Neural progenitor cell (in vitro differentiated cells): ENCODE measurements around the gene BACE2.

Experiments
- EZH2 ChIP-seq: fragments of 200-600 bp; sonication (generic); IDR thresholded peaks from 2 replicates; pipeline ENCODE4 v1.6.1; 2017; ENCODE audit warnings: antibody characterized with exemption, mild to moderate bottlenecking, moderate library complexity
- EZH2phosphoT487 ChIP-seq: fragments of 200-600 bp; sonication (generic); IDR thresholded peaks from 2 replicates; pipeline ENCODE4 v1.6.1; 2017; ENCODE audit warnings: antibody characterized with exemption
- TF ChIP-seq, protein P1 (sequence below): fragments of 200-600 bp; sonication (generic); IDR thresholded peaks from 2 replicates; pipeline ENCODE4 v1.5.1; 2017; ENCODE audit warnings: antibody characterized with exemption, mild to moderate bottlenecking

DNA sequence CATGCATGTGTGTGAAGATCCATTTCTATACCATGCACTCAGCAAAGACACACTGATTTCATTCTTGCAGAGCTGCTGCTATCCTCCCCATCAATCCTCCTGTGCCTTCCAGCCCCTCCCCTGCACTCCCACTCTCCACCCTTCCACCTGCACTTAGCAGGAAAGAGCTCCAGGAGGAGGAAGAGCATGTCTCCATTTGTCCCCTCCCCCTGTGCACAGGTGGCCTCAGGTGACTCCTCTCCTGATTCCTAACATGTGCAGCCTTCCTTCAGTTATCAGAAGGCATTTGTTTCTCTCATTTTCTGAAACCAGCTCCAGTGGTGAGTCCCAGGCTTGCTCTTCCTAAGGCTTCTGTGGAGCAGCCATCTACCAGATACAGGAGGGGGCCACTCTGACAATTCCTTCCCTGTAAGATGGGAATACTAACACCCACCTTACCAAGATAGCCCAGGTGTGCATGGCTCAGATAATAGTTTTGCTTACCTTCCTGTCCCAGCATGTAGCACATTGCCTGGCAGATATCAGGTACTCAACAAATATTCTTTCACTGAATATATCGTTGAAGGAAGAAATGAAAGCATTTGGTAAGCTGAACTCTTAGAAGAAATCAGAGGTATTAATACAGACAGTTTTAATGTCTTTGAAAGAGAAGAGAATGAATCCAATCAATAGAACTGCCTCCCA lies 126.7 kb downstream of the BACE2 start:
- no peak for TF ChIP-seq EZH2phosphoT487
- TF ChIP-seq, protein P1, sequence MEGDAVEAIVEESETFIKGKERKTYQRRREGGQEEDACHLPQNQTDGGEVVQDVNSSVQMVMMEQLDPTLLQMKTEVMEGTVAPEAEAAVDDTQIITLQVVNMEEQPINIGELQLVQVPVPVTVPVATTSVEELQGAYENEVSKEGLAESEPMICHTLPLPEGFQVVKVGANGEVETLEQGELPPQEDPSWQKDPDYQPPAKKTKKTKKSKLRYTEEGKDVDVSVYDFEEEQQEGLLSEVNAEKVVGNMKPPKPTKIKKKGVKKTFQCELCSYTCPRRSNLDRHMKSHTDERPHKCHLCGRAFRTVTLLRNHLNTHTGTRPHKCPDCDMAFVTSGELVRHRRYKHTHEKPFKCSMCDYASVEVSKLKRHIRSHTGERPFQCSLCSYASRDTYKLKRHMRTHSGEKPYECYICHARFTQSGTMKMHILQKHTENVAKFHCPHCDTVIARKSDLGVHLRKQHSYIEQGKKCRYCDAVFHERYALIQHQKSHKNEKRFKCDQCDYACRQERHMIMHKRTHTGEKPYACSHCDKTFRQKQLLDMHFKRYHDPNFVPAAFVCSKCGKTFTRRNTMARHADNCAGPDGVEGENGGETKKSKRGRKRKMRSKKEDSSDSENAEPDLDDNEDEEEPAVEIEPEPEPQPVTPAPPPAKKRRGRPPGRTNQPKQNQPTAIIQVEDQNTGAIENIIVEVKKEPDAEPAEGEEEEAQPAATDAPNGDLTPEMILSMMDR: no peak
- no peak for TF ChIP-seq EZH2
